OCI-LY7 (cell line): Measurements from ENCODE around the gene PAPOLG. TPM values are rescaled to one million over a fixed set of nuclear protein-coding genes. Genes with fewer than 3 reads are reported as not detected.
A peak's percentile ranks its signal among the peaks of the same experiment; 100 is the strongest.

Experiments used
- BruUV-seq: library from RNA; stranded (reverse); fragments of 400-500 nt; replicated peaks from 2 replicates; lab custom pipeline; 2021; lab: Mats Ljungman, UMichigan
- CTCF ChIA-PET: fragments of 300-600 bp; sonication (Branson Sonifier 250); formaldehyde crosslinking; loops from one replicate; lab custom pipeline; 2022; ENCODE audit warnings: antibody characterized with exemption; ENCODE audit not compliant: unreplicated experiment; lab: Charles Lee
- POLR2A ChIA-PET: fragments of 300-600 bp; sonication (Branson Sonifier 250); formaldehyde crosslinking; loops from one replicate; lab custom pipeline; 2022; ENCODE audit warnings: antibody characterized with exemption; lab: Charles Lee
- DNase-seq: peaks from one replicate; pipeline ENCODE4 v3.0.0-alpha.2; 2015; ENCODE audit warnings: low spot score
- H2AFZ ChIP-seq: fragments of 200-600 bp; sonication (generic), shearing (Covaris generic); 2 replicates; pipeline ENCODE4 v1.6.1; 2014; ENCODE audit warnings: mild to moderate bottlenecking, antibody characterized with exemption, low read length, moderate library complexity
- H3K27ac ChIP-seq: fragments of 200-600 bp; sonication (generic); 2 replicates; pipeline ENCODE4 v1.5.1; 2014; ENCODE audit warnings: mixed run types, low read depth, mild to moderate bottlenecking, moderate library complexity, low read length, inconsistent platforms; ENCODE audit not compliant: poor library complexity, severe bottlenecking
- H3K36me3 ChIP-seq: fragments of 200-600 bp; sonication (generic); 2 replicates; pipeline ENCODE4 v1.6.1; 2014; ENCODE audit warnings: mild to moderate bottlenecking, antibody characterized with exemption, low read length, moderate library complexity, mixed read lengths; ENCODE audit not compliant: insufficient read depth
- H3K4me1 ChIP-seq: fragments of 200-600 bp; sonication (generic); 2 replicates; pipeline ENCODE4 v1.5.1; 2014; ENCODE audit warnings: mild to moderate bottlenecking, low read length; ENCODE audit not compliant: insufficient read depth, poor library complexity, severe bottlenecking
- H3K4me2 ChIP-seq: fragments of 200-600 bp; sonication (generic); 2 replicates; pipeline ENCODE4 v1.6.1; 2014; ENCODE audit warnings: mild to moderate bottlenecking, low read length
- H3K4me3 ChIP-seq: fragments of 200-600 bp; sonication (generic); 2 replicates; pipeline ENCODE4 v1.5.1; 2014; ENCODE audit warnings: mild to moderate bottlenecking, low read depth, low read length; ENCODE audit not compliant: poor library complexity, severe bottlenecking
- H3K79me2 ChIP-seq: fragments of 200-600 bp; sonication (generic); 2 replicates; pipeline ENCODE4 v1.6.1; 2016; ENCODE audit warnings: low read depth, mild to moderate bottlenecking, low read length, moderate library complexity, mixed read lengths; ENCODE audit not compliant: insufficient read depth
- H3K9me2 ChIP-seq: fragments of 200-600 bp; sonication (generic); 2 replicates; pipeline ENCODE4 v1.6.1; 2016; ENCODE audit warnings: mild to moderate bottlenecking, low read length, mixed read lengths; ENCODE audit not compliant: insufficient read depth
- H3K9me3 ChIP-seq: fragments of 200-600 bp; sonication (generic); 2 replicates; pipeline ENCODE4 v1.6.1; 2014; ENCODE audit warnings: mild to moderate bottlenecking, mixed run types, low read length, mixed read lengths
- H4K20me1 ChIP-seq: fragments of 200-600 bp; sonication (generic); 2 replicates; pipeline ENCODE4 v1.6.1; 2014; ENCODE audit warnings: mild to moderate bottlenecking, antibody characterized with exemption, low read length, moderate library complexity, mixed read lengths; ENCODE audit not compliant: insufficient read depth
- EZH2phosphoT487 ChIP-seq: fragments of 200-600 bp; sonication (generic); IDR thresholded peaks from 2 replicates; pipeline ENCODE4 v1.6.1; 2018; ENCODE audit warnings: low read depth, borderline replicate concordance, mild to moderate bottlenecking, mixed run types, antibody characterized with exemption, low read length, moderate library complexity, mixed read lengths
- intact Hi-C: fragments of 100-400 bp; cut with micrococcal nuclease; formaldehyde crosslinking; loops from one replicate; pipeline ENCODE4 v1.10.0; 2022; ENCODE audit not compliant: unreplicated experiment
- total RNA-seq, 2 experiments: library from RNA; depleted of rRNA in 1 of 2; stranded (reverse); fragments of >200 nt in 1 of 2; shearing (Covaris generic) in 1 of 2; gene quantifications; 2 replicates each; pipeline ENCODE4 v1.2.3, GENCODE V29; 2014 to 2022
- TF ChIP-seq, protein P1 (sequence below): fragments of 200-600 bp; sonication (generic); conservative IDR thresholded peaks from 2 replicates; pipeline ENCODE4 v1.5.1; 2014; ENCODE audit warnings: mild to moderate bottlenecking, antibody characterized with exemption, low read length, moderate library complexity, mixed read lengths

Gene PAPOLG
- total RNA-seq, 2 experiments from 2014 or later, result 14.6 to 15.0 TPM

DNA sequence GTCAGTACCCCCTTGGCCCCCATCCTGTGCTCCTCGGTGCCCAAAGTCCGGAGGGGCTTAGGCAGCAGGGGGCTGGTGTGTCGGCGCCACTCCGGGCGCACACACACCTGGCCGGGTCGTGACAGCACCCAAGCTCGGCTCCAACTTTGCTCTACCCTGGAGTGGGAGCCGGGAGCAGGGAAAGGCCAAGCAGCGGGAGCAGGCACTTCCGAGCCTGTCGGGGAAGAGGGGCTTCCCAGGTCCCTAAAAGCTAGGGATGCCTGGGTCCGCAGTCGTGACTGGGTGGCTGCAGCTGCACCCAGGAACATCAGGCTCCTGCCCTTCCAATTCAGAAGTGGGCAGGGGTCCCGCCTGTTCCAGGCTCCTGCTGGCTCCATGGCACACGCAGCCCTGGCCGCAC is 48.4 kb downstream of the PAPOLG start:
- peaks cover 46% of the 10 kb centered on the region for H3K4me1 ChIP-seq
- no peaks in the 10 kb centered on the region for H4K20me1 ChIP-seq
- intact Hi-C loops, result no loop called here

DNA sequence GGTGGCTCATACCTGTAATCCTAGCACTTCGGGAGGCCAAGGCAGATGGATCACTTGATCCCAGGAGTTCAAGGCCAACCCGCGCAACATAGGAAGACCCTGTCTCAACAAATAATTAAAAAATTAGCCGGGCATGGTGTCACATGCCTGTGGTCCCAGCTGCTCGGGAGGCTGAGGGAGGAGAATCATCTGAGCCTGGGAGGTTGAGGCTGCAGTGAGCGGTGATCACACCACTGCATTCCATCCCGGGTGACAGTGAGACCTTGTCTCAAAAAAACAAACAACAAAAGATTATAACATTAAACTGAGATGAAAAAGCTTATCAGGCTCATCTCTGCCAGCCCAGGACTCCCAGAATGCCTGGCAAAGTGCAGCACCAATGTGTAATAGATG is 50.5 kb downstream of the PAPOLG start:
- no peak for DNase-seq
- ChIA-PET CTCF (interaction anchor here (0.6 to 0.7 kb wide), 2 partner anchors 109 to 403 kb away, joined by 3 to 5 read pairs; no protein-coding TSS in a partner anchor), POLR2A (interaction anchor here (1.2 to 2.3 kb wide), 6 partner anchors 10 to 75 kb away, joined by 4 to 11 read pairs (median 8); partner anchors contain the start of gene REL)
- peak overlapping the region; percentile 96 for H2AFZ ChIP-seq
- no peaks in the 10 kb centered on the region for H3K9me2 ChIP-seq
- H3K79me2 ChIP-seq, result no peaks in the 10 kb centered on the region
- H3K9me3 ChIP-seq, result no peaks in the 10 kb centered on the region
- TF ChIP-seq, protein P1, sequence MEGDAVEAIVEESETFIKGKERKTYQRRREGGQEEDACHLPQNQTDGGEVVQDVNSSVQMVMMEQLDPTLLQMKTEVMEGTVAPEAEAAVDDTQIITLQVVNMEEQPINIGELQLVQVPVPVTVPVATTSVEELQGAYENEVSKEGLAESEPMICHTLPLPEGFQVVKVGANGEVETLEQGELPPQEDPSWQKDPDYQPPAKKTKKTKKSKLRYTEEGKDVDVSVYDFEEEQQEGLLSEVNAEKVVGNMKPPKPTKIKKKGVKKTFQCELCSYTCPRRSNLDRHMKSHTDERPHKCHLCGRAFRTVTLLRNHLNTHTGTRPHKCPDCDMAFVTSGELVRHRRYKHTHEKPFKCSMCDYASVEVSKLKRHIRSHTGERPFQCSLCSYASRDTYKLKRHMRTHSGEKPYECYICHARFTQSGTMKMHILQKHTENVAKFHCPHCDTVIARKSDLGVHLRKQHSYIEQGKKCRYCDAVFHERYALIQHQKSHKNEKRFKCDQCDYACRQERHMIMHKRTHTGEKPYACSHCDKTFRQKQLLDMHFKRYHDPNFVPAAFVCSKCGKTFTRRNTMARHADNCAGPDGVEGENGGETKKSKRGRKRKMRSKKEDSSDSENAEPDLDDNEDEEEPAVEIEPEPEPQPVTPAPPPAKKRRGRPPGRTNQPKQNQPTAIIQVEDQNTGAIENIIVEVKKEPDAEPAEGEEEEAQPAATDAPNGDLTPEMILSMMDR, result no peak
- no peak for TF ChIP-seq EZH2phosphoT487
- peaks cover 53% of the 10 kb centered on the region for H3K4me1 ChIP-seq
- peak overlapping the region; percentile 56 for H3K27ac ChIP-seq
- H3K36me3 ChIP-seq, result peaks cover 8% of the 10 kb centered on the region; the same call in 1 of the 2 replicates
- peak overlapping the region; percentile 3 for H3K4me3 ChIP-seq
- no peaks in the 10 kb centered on the region for H4K20me1 ChIP-seq
- BruUV-seq, result no TSS peak
- peak overlapping the region; percentile 57 for H3K4me2 ChIP-seq
- intact Hi-C loops, result loop anchor here (2.0 kb wide), 1 partner anchor 76 kb away; no protein-coding TSS in a partner anchor

More for the DNA sequence above, 48.4 kb downstream of the PAPOLG start:
- Histone ChIP-seq H3K4me2 (no peak overlapping the region), H3K9me2 (no peaks in the 10 kb centered on the region), H3K4me3 (no peak overlapping the region), H3K79me2 (no peaks in the 10 kb centered on the region), H2AFZ (no peak overlapping the region), H3K9me3 (no peaks in the 10 kb centered on the region), H3K36me3 (peaks cover 8% of the 10 kb centered on the region), H3K27ac (no peak overlapping the region)
- no TSS peak for BruUV-seq
- no peak for TF ChIP-seq EZH2phosphoT487
- TF ChIP-seq, protein P1, result no peak
- DNase-seq, result no peak
- ChIA-PET CTCF (interaction anchor here (0.6 to 1.8 kb wide), 4 partner anchors 14 to 195 kb away, joined by 3 to 9 read pairs (median 4); no protein-coding TSS in a partner anchor), POLR2A (interaction anchor here (0.6 to 2.0 kb wide), 5 partner anchors 9 to 194 kb away, joined by 3 to 13 read pairs (median 3); no protein-coding TSS in a partner anchor)
